ENCODE data around the gene MANF. TPM values are rescaled to one million over a fixed set of nuclear protein-coding genes. Genes with fewer than 3 reads are reported as not detected.
"Not testable (repeated sequence)": the region's sequence is repeated elsewhere in the genome, so short reads cannot be mapped to it uniquely, and the experiment has no call there.

MANF gene
- total and polyA plus RNA-seq, 2 donors from 2014 or later = 96.5 to 224 TPM

DNA sequence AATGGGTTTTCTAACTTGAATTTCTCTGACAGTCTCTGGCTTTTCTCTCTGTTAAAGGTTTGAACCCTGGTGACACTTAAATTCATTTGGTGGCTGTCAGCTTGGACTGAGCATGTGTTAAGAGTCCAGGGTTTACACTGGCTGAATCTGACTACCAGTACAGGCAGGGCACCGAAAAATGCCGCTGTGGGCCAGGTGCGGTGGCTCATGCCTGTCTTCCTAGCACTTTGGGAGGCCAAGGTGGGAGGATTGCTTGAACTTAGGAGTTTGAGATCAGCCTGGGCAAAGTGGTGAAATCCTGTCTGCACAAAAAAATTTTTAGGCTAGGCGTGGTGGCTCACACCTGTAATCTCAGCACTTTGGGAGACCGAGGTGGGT is 1.8 kb downstream of the MANF start:
- intact Hi-C loops (cut with DNase I) = no loop called here
- TF ChIP-seq, protein P1, sequence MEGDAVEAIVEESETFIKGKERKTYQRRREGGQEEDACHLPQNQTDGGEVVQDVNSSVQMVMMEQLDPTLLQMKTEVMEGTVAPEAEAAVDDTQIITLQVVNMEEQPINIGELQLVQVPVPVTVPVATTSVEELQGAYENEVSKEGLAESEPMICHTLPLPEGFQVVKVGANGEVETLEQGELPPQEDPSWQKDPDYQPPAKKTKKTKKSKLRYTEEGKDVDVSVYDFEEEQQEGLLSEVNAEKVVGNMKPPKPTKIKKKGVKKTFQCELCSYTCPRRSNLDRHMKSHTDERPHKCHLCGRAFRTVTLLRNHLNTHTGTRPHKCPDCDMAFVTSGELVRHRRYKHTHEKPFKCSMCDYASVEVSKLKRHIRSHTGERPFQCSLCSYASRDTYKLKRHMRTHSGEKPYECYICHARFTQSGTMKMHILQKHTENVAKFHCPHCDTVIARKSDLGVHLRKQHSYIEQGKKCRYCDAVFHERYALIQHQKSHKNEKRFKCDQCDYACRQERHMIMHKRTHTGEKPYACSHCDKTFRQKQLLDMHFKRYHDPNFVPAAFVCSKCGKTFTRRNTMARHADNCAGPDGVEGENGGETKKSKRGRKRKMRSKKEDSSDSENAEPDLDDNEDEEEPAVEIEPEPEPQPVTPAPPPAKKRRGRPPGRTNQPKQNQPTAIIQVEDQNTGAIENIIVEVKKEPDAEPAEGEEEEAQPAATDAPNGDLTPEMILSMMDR (IDR thresholded peaks at IDR 0.05; ENCODE audit: borderline replicate concordance, extremely low read depth, insufficient read depth) = no peak
- Histone ChIP-seq H3K36me3 (ENCODE audit: control insufficient read depth in 2 of 3, insufficient read depth in 3 of 3, low read length in 3 of 3) (peaks cover 0 to 9% (median 8%) of the 10 kb centered on the region in 3 donors), H3K9me3 (ENCODE audit: control insufficient read depth in 2 of 3, insufficient read depth in 1 of 3, low read length in 3 of 3) (no peaks in the 10 kb centered on the region), H3K27me3 (ENCODE audit: control insufficient read depth, insufficient read depth, low read length) (no peaks in the 10 kb centered on the region), H3K9ac (ENCODE audit: low read length in 3 of 3) (peak overlapping the region in 1 of 3 donors; percentile 75), H3K27ac (ENCODE audit: low read depth in 2 of 2, low read length in 2 of 2) (no peak overlapping the region), H3K4me1 (ENCODE audit: control insufficient read depth in 2 of 3, insufficient read depth in 2 of 3, low read depth in 1 of 3, low read length in 3 of 3) (peaks cover 7 to 29% (median 27%) of the 10 kb centered on the region in 3 donors), H3K4me3 (ENCODE audit: low read length in 3 of 3) (peak overlapping the region in 2 of 3 donors; percentile 75 to 93)
- FAIRE-seq (no peak), DNase-seq (peak in 1 of 5 donors; percentile 38)

DNA sequence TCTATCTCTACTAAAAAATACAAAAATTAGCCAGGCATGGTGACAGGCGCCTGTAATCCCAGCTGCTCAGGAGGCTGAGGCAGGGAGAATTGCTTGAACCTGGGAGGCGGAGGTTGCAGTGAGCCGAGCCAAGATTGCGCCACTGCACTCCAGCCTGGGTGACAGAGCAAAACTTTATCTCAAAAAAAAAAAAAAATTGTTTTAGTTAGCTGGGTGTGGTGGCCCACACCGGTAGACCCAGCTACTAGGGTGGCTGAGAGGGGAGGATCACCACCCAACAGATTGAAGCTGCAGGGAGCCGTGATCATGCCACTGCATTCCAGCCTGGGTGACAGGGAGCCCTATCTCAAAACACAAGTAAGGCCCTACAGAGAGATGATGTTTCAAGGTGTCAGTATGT is 2.2 kb downstream of the MANF start:
- H3K4me3 ChIP-seq (ENCODE audit: low read length in 3 of 3); H3K9me3 ChIP-seq (ENCODE audit: control insufficient read depth in 2 of 3, insufficient read depth in 1 of 3, low read length in 3 of 3); H3K27ac ChIP-seq (ENCODE audit: low read depth in 2 of 2, low read length in 2 of 2); FAIRE-seq; H3K36me3 ChIP-seq (ENCODE audit: control insufficient read depth in 2 of 3, insufficient read depth in 3 of 3, low read length in 3 of 3); H3K27me3 ChIP-seq (ENCODE audit: control insufficient read depth, insufficient read depth, low read length); H3K9ac ChIP-seq (ENCODE audit: low read length in 3 of 3); intact Hi-C loops (cut with DNase I): not testable (repeated sequence)
- DNase-seq = peak in 1 of 5 donors; percentile 38
- peaks cover 7 to 31% (median 30%) of the 10 kb centered on the region in 3 donors for H3K4me1 ChIP-seq (ENCODE audit: control insufficient read depth in 2 of 3, insufficient read depth in 2 of 3, low read depth in 1 of 3, low read length in 3 of 3)

GRCh38 chr3:51388286-51389029 is 3.4 kb downstream of the MANF start:
- Histone ChIP-seq H3K9ac (ENCODE audit: low read length in 3 of 3) (no peak overlapping the region), H3K4me1 (ENCODE audit: control insufficient read depth in 2 of 3, insufficient read depth in 2 of 3, low read depth in 1 of 3, low read length in 3 of 3) (peaks cover 5 to 43% (median 32%) of the 10 kb centered on the region in 3 donors), H3K9me3 (ENCODE audit: control insufficient read depth in 2 of 3, insufficient read depth in 1 of 3, low read length in 3 of 3) (no peaks in the 10 kb centered on the region), H3K27ac (ENCODE audit: low read depth in 2 of 2, low read length in 2 of 2) (no peak overlapping the region), H3K4me3 (ENCODE audit: low read length in 3 of 3) (no peak overlapping the region), H3K36me3 (ENCODE audit: control insufficient read depth in 2 of 3, insufficient read depth in 3 of 3, low read length in 3 of 3) (peaks cover 0 to 19% (median 8%) of the 10 kb centered on the region in 3 donors), H3K27me3 (ENCODE audit: control insufficient read depth, insufficient read depth, low read length) (no peaks in the 10 kb centered on the region)
- DNase-seq (peak in 2 of 5 donors; percentile 29 to 54), FAIRE-seq (no peak)
- TF ChIP-seq, protein P1 (IDR thresholded peaks at IDR 0.05; ENCODE audit: borderline replicate concordance, extremely low read depth, insufficient read depth) = no peak
- intact Hi-C loops (cut with DNase I) = no loop called here

DNA sequence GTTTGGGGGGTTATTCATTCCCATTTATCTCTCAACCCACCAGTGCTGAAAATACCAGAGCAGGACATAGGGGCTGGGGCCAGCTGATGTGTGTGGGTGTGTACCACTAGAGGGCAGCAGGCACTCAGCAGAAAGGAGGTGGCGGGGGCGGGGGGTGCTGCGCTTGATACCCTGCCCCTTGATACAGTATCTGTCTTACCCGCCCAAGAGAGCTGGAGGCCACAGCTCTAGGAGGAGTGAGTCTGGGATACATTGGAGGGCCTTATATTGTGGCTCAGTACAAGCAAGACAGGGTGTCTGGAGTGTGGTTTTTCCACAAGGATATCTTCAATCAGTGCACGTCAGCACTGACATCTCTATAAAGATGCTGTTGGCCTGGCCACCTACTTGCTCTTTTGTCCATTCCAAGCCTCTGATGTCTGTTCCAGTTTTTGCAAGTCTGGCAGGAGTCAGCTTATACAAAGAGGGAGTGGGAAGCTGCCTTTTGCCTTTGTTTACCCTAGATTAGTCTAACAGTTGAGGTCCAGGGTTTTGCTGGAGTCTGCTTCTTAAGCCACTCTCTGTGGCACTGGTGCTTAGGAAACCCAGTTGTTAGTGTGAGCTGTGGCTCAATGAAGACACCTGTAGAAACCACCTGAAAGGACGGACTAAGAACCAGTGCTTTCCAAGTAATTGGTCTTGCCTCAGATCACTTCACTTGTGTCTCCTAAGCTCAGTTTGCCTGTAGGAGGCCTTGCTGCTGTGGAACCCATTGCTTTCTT is 4.5 kb downstream of the MANF start:
- peaks cover 4 to 44% (median 25%) of the 10 kb centered on the region in 3 donors for H3K4me1 ChIP-seq (ENCODE audit: control insufficient read depth in 2 of 3, insufficient read depth in 2 of 3, low read depth in 1 of 3, low read length in 3 of 3)
- DNase-seq = peak; percentile 40 to 78 (median 69)
- H3K4me3 ChIP-seq (ENCODE audit: low read length in 3 of 3) = no peak overlapping the region
- no peaks in the 10 kb centered on the region for H3K9me3 ChIP-seq (ENCODE audit: control insufficient read depth in 2 of 3, insufficient read depth in 1 of 3, low read length in 3 of 3)
- H3K9ac ChIP-seq (ENCODE audit: low read length in 3 of 3) = no peak overlapping the region
- no peaks in the 10 kb centered on the region for H3K27me3 ChIP-seq (ENCODE audit: control insufficient read depth, insufficient read depth, low read length)
- peaks cover 2 to 25% (median 10%) of the 10 kb centered on the region in 3 donors for H3K36me3 ChIP-seq (ENCODE audit: control insufficient read depth in 2 of 3, insufficient read depth in 3 of 3, low read length in 3 of 3)
- intact Hi-C loops (cut with DNase I) = no loop called here
- TF ChIP-seq, protein P1 (IDR thresholded peaks at IDR 0.05; ENCODE audit: borderline replicate concordance, extremely low read depth, insufficient read depth) = peak; percentile 71
- H3K27ac ChIP-seq (ENCODE audit: low read depth in 2 of 2, low read length in 2 of 2) = no peak overlapping the region
- FAIRE-seq = no peak

Data from kidney (tissue), 14 donors.